ENCODE data around the gene ZBTB45.
"Not testable (repeated sequence)": the region's sequence is repeated elsewhere in the genome, so short reads cannot be mapped to it uniquely, and the experiment has no call there.

ZBTB45 gene

GRCh38 chr19:58539169-58539559 is 19.6 kb upstream of the ZBTB45 start:
- Histone ChIP-seq H3K4me2 (ENCODE audit: low read depth, low read length, poor library complexity, severe bottlenecking) (peak overlapping the region; percentile 79), H3K9ac (ENCODE audit: low read depth, low read length, poor library complexity, severe bottlenecking) (peak overlapping the region; percentile 78), H3K4me1 (ENCODE audit: insufficient read depth, low read length, poor library complexity, severe bottlenecking) (peaks cover 16% of the 10 kb centered on the region), H3K4me3 (ENCODE audit: low read length, poor library complexity, severe bottlenecking) (peak overlapping the region; percentile 73)
- not testable (repeated sequence) for H3K79me2 ChIP-seq (ENCODE audit: insufficient read depth, low read length); H3K9me2 ChIP-seq (replicated peaks; ENCODE audit: low read depth, low read length); H4K20me1 ChIP-seq (ENCODE audit: insufficient read depth, low read length, poor library complexity, severe bottlenecking); H3K36me3 ChIP-seq (ENCODE audit: insufficient read depth, low read length); H2AFZ ChIP-seq (ENCODE audit: low read length); H3K9me3 ChIP-seq (ENCODE audit: insufficient read depth, low read depth, low read length); H3K27me3 ChIP-seq (ENCODE audit: insufficient read depth, low read length, poor library complexity, severe bottlenecking); H3F3A ChIP-seq (ENCODE audit: low read depth)

- Histone ChIP-seq H3K9ac (ENCODE audit: low read depth, low read length, poor library complexity, severe bottlenecking) (peak overlapping the region; percentile 78), H3K4me2 (ENCODE audit: low read depth, low read length, poor library complexity, severe bottlenecking) (peak overlapping the region; percentile 79), H3K27me3 (ENCODE audit: insufficient read depth, low read length, poor library complexity, severe bottlenecking) (no peaks in the 10 kb centered on the region), H2AFZ (ENCODE audit: low read length) (peak overlapping the region; percentile 90), H3K36me3 (ENCODE audit: insufficient read depth, low read length) (no peaks in the 10 kb centered on the region), H3F3A (ENCODE audit: low read depth) (peaks cover under 1% of the 10 kb centered on the region), H3K9me2 (replicated peaks; ENCODE audit: low read depth, low read length) (no peaks in the 10 kb centered on the region), H4K20me1 (ENCODE audit: insufficient read depth, low read length, poor library complexity, severe bottlenecking) (no peaks in the 10 kb centered on the region), H3K79me2 (ENCODE audit: insufficient read depth, low read length) (no peaks in the 10 kb centered on the region), H3K4me1 (ENCODE audit: insufficient read depth, low read length, poor library complexity, severe bottlenecking) (peaks cover 19% of the 10 kb centered on the region), H3K4me3 (ENCODE audit: low read length, poor library complexity, severe bottlenecking) (peak overlapping the region; percentile 73), H3K9me3 (ENCODE audit: insufficient read depth, low read depth, low read length) (no peaks in the 10 kb centered on the region)
- no peak for TF ChIP-seq EZH2phosphoT487 (IDR thresholded peaks at IDR 0.05; ENCODE audit: borderline replicate concordance)
- TF ChIP-seq, protein P1, sequence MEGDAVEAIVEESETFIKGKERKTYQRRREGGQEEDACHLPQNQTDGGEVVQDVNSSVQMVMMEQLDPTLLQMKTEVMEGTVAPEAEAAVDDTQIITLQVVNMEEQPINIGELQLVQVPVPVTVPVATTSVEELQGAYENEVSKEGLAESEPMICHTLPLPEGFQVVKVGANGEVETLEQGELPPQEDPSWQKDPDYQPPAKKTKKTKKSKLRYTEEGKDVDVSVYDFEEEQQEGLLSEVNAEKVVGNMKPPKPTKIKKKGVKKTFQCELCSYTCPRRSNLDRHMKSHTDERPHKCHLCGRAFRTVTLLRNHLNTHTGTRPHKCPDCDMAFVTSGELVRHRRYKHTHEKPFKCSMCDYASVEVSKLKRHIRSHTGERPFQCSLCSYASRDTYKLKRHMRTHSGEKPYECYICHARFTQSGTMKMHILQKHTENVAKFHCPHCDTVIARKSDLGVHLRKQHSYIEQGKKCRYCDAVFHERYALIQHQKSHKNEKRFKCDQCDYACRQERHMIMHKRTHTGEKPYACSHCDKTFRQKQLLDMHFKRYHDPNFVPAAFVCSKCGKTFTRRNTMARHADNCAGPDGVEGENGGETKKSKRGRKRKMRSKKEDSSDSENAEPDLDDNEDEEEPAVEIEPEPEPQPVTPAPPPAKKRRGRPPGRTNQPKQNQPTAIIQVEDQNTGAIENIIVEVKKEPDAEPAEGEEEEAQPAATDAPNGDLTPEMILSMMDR (conservative IDR thresholded peaks at IDR 0.05; ENCODE audit: low read length), result no peak
Measured at GRCh38 chr19:58538257-58539168, 18.9 kb upstream of the ZBTB45 start.

DNA sequence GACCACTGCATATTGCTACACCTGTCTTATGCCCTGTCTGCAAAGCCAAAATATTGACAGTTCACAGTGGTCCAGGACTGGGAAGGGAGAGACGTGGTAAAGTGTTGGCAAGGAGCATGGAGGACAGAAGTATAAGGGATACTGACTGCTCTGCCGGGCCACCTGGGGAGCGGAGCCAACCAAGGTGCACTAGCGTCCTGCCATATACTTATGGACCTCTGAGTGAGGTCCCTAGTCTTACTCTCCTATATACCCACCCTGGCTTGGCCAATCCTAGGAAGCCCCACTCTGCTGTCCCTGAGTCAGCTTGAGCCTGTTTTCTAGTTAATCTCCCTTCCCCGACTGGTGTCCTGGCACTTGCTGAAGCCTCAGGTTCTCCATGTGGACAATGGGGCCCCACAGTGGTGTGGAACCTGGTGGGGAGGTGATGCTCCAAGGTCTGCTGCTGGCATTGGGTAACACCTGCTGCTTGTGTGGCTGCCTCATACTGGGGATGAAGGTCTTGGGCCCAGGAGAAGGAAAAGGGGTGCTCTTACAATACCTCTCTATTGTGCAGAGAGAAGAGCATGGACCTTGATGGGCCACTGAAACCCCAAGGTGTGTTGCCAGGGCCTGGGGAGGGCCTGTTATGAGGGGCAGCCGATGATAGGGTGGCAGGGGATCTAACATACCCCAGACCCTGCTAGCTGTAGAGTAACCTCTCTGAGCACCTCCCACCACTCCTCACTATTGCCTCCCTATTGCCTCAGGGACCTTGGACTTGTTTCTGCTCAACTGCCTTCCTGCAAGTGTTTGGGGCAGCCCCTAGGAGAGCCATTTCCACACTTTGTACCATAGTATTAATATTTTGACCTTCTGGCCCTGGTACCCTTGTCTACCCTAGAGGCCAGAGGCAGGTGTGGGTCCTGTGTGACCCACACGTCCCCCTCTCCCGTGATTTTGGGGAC is 17.5 kb upstream of the ZBTB45 start:
- H3K4me1 ChIP-seq (ENCODE audit: insufficient read depth, low read length, poor library complexity, severe bottlenecking), result peaks cover 22% of the 10 kb centered on the region
- no peaks in the 10 kb centered on the region for H3K9me3 ChIP-seq (ENCODE audit: insufficient read depth, low read depth, low read length)
- TF ChIP-seq EZH2phosphoT487 (IDR thresholded peaks at IDR 0.05; ENCODE audit: borderline replicate concordance), result no peak
- TF ChIP-seq, protein P1 (conservative IDR thresholded peaks at IDR 0.05; ENCODE audit: low read length), result no peak
- H3K79me2 ChIP-seq (ENCODE audit: insufficient read depth, low read length), result no peaks in the 10 kb centered on the region
- H3K9me2 ChIP-seq (replicated peaks; ENCODE audit: low read depth, low read length), result no peaks in the 10 kb centered on the region
- H2AFZ ChIP-seq (ENCODE audit: low read length), result no peak overlapping the region
- peak overlapping the region; percentile 79 for H3K4me2 ChIP-seq (ENCODE audit: low read depth, low read length, poor library complexity, severe bottlenecking)
- H3K4me3 ChIP-seq (ENCODE audit: low read length, poor library complexity, severe bottlenecking), result peak overlapping the region; percentile 73
- no peaks in the 10 kb centered on the region for H4K20me1 ChIP-seq (ENCODE audit: insufficient read depth, low read length, poor library complexity, severe bottlenecking)
- H3K9ac ChIP-seq (ENCODE audit: low read depth, low read length, poor library complexity, severe bottlenecking), result peak overlapping the region; percentile 78
- H3K36me3 ChIP-seq (ENCODE audit: insufficient read depth, low read length), result no peaks in the 10 kb centered on the region
- H3F3A ChIP-seq (ENCODE audit: low read depth), result no peaks in the 10 kb centered on the region; the same call in 1 of the 2 replicates
- H3K27me3 ChIP-seq (ENCODE audit: insufficient read depth, low read length, poor library complexity, severe bottlenecking), result no peaks in the 10 kb centered on the region
